HepG2 (cell line): ENCODE data around the gene PLEKHH3. TPM values are rescaled to one million over a fixed set of nuclear protein-coding genes. Genes with fewer than 3 reads are reported as not detected.

Source experiments
- FOSL2 ChIP-seq: sonication (generic); formaldehyde crosslinking; IDR thresholded peaks from 2 replicates; pipeline ENCODE4 v1.4.0; 2020; ENCODE audit warnings: missing genetic modification reagents
- FOXJ3 ChIP-seq: sonication (generic); formaldehyde crosslinking; IDR thresholded peaks from 2 replicates; pipeline ENCODE4 v1.4.0; 2020; ENCODE audit warnings: missing genetic modification reagents, mild to moderate bottlenecking, borderline replicate concordance
- HMG20B ChIP-seq: conservative IDR thresholded peaks from 2 replicates; pipeline ENCODE4 v1.6.1; 2016; ENCODE audit warnings: missing genetic modification reagents, missing compliant biosample characterization
- KDM6A ChIP-seq: IDR thresholded peaks from 2 replicates; pipeline ENCODE4 v1.6.1; 2016; ENCODE audit warnings: low read depth
- KLF11 ChIP-seq: IDR thresholded peaks from 2 replicates; pipeline ENCODE4 v1.6.1; 2016; ENCODE audit warnings: missing compliant biosample characterization
- MAFK ChIP-seq, 2 experiments: IDR thresholded peaks in 1 of 2; conservative IDR thresholded peaks in 1 of 2; 2 replicates each; pipeline ENCODE4 v1.6.1; 2011; ENCODE audit warnings: improper control_type of control experiment in 2 of 2, low read length in 2 of 2
- MATR3 ChIP-seq: sonication (generic); formaldehyde crosslinking; IDR thresholded peaks from 2 replicates; pipeline ENCODE4 v1.4.0; 2020; ENCODE audit warnings: missing genetic modification reagents
- MED1 ChIP-seq: sonication (generic); formaldehyde crosslinking; IDR thresholded peaks from 2 replicates; pipeline ENCODE4 v1.4.0; 2020; ENCODE audit warnings: missing genetic modification reagents
- MEIS1 ChIP-seq: sonication (generic); formaldehyde crosslinking; IDR thresholded peaks from 2 replicates; pipeline ENCODE4 v1.9.0; 2021; ENCODE audit warnings: mild to moderate bottlenecking, missing genetic modification reagents, moderate library complexity, borderline replicate concordance
- MXI1 ChIP-seq: IDR thresholded peaks from 3 replicates; pipeline ENCODE4 v1.6.1; 2012; ENCODE audit warnings: low read depth, low read length, inconsistent platforms, borderline replicate concordance
- PRDM15 ChIP-seq: sonication (generic); formaldehyde crosslinking; IDR thresholded peaks from 2 replicates; pipeline ENCODE4 v1.4.0; 2020; ENCODE audit warnings: missing genetic modification reagents
- RARA ChIP-seq: IDR thresholded peaks from 2 replicates; pipeline ENCODE4 v1.6.1; 2016; ENCODE audit warnings: missing genetic modification reagents, missing compliant biosample characterization
- TCF12 ChIP-seq, 2 experiments: fragments of 450-650 bp in 1 of 2; sonication (generic) in 1 of 2; formaldehyde crosslinking in 1 of 2; IDR thresholded peaks; 2 replicates each; pipeline versions ENCODE4 v1.6.1 to v1.8.0; 2017 to 2022; ENCODE audit warnings: antibody characterized with exemption in 1 of 2, mild to moderate bottlenecking in 1 of 2, missing genetic modification reagents in 1 of 2, moderate library complexity in 1 of 2
- TMF1 ChIP-seq: sonication (generic); formaldehyde crosslinking; IDR thresholded peaks from 2 replicates; pipeline ENCODE4 v1.8.1; 2022; ENCODE audit warnings: low read depth, missing genetic modification reagents
- ZNF558 ChIP-seq: sonication (generic); formaldehyde crosslinking; IDR thresholded peaks from 2 replicates; pipeline ENCODE4 v1.9.0; 2022; ENCODE audit warnings: mild to moderate bottlenecking, missing genetic modification reagents, borderline replicate concordance
- ZNF598 ChIP-seq: sonication (generic); formaldehyde crosslinking; IDR thresholded peaks from 2 replicates; pipeline ENCODE4 v1.5.1; 2020; ENCODE audit warnings: mild to moderate bottlenecking, missing genetic modification reagents, borderline replicate concordance
- ZNF766 ChIP-seq: sonication (generic); formaldehyde crosslinking; IDR thresholded peaks from 2 replicates; pipeline ENCODE4 v1.5.0; 2020; ENCODE audit warnings: missing genetic modification reagents, borderline replicate concordance
- ZNF883 ChIP-seq: sonication (generic); formaldehyde crosslinking; IDR thresholded peaks from 2 replicates; pipeline ENCODE4 v1.5.1; 2020; ENCODE audit warnings: mild to moderate bottlenecking, missing genetic modification reagents; ENCODE audit errors: not compliant biosample characterization
- ZSCAN21 ChIP-seq: sonication (generic); formaldehyde crosslinking; IDR thresholded peaks from 2 replicates; pipeline ENCODE4 v1.8.0; 2022; ENCODE audit warnings: mild to moderate bottlenecking, missing genetic modification reagents, moderate library complexity, borderline replicate concordance
- polyA plus RNA-seq, 8 experiments: library from polyadenylated mRNA; depleted of rRNA in 3 of 8; stranded (reverse) in 7 of 8; unstranded in 1 of 8; fragments of >200 nt; fragmentation: Illumina TruSeq in 4 of 8; extraction: Trizol in 4 of 8; gene quantifications; 2 replicates each; pipeline versions ENCODE4 v1.2.1 to v1.2.3, GENCODE V29; 2011 to 2016; ENCODE audit warnings: low read depth in 4 of 8, missing spikeins in 1 of 8, mixed read lengths in 1 of 8; ENCODE audit not compliant: insufficient read depth in 1 of 8
- total RNA-seq, 5 experiments: library from RNA; depleted of rRNA; stranded (reverse); fragments of >200 nt; fragmentation: Illumina TruSeq; extraction: Trizol; gene quantifications; 2 replicates each; pipeline ENCODE4 v1.2.3, GENCODE V29; 2016; ENCODE audit warnings: low read depth in 1 of 5
- TF ChIP-seq, protein P1 (sequence below): sonication (generic); formaldehyde crosslinking; IDR thresholded peaks from 2 replicates; pipeline ENCODE4 v1.5.1; 2020; ENCODE audit warnings: mild to moderate bottlenecking, missing genetic modification reagents, moderate library complexity
- TF ChIP-seq, protein P2 (sequence below): IDR thresholded peaks from 2 replicates; pipeline ENCODE4 v1.6.1; 2016; ENCODE audit warnings: missing genetic modification reagents, missing compliant biosample characterization
- TF ChIP-seq, protein P3 (sequence below): sonication (generic); formaldehyde crosslinking; IDR thresholded peaks from 2 replicates; pipeline ENCODE4 v1.5.0; 2020; ENCODE audit warnings: missing genetic modification reagents

The PLEKHH3 gene
- total and polyA plus RNA-seq, 2 of the 13 experiments (the other 11 are each of a cell fraction or from before 2014, with no cell fraction given): 6.0 to 19.9 TPM

GRCh38 chr17:42659079-42659931 is 17.5 kb downstream of the PLEKHH3 start, which contains the start of gene TUBG2 (continued):
- no peak for TF ChIP-seq MAFK (conservative IDR thresholded peaks at IDR 0.05 in 1 of 2, IDR thresholded peaks at IDR 0.05 in 1 of 2; ENCODE audit: low read length in 2 of 2)
- TF ChIP-seq ZNF558 (CRISPR knock-in tag): 0 out of 2 replicates have a peak, but pooled peaks have one; percentile 45
- peak; percentile 7; the same call in 1 of the 2 replicates for TF ChIP-seq ZNF766
- peak; percentile 17; the same call in 1 of the 2 replicates for TF ChIP-seq RARA (CRISPR knock-in tag)
- TF ChIP-seq ZSCAN21 (CRISPR knock-in tag): 0 out of 2 replicates have a peak, but pooled peaks have one; percentile 44
- TF ChIP-seq, protein P1, sequence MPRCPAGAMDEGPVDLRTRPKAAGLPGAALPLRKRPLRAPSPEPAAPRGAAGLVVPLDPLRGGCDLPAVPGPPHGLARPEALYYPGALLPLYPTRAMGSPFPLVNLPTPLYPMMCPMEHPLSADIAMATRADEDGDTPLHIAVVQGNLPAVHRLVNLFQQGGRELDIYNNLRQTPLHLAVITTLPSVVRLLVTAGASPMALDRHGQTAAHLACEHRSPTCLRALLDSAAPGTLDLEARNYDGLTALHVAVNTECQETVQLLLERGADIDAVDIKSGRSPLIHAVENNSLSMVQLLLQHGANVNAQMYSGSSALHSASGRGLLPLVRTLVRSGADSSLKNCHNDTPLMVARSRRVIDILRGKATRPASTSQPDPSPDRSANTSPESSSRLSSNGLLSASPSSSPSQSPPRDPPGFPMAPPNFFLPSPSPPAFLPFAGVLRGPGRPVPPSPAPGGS (CRISPR knock-in tag): peak; percentile 71; the same call in 1 of the 2 replicates
- peak; percentile 94 for TF ChIP-seq ZNF883 (CRISPR knock-in tag)
- TF ChIP-seq, protein P2, sequence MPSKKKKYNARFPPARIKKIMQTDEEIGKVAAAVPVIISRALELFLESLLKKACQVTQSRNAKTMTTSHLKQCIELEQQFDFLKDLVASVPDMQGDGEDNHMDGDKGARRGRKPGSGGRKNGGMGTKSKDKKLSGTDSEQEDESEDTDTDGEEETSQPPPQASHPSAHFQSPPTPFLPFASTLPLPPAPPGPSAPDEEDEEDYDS: peak; percentile 80
- peak; percentile 65; the same call in 1 of the 2 replicates for TF ChIP-seq KLF11
- peak; percentile 72 for TF ChIP-seq ZNF598 (CRISPR knock-in tag)
- TF ChIP-seq KDM6A (CRISPR knock-in tag): 0 out of 2 replicates have a peak, but pooled peaks have one; percentile 2
- no peak for TF ChIP-seq FOXJ3 (CRISPR knock-in tag)
- peak; percentile 44 for TF ChIP-seq MEIS1 (CRISPR knock-in tag)
- peak; percentile 87; the same call in 1 of the 3 replicates for TF ChIP-seq MXI1
- 0 out of 2 replicates have a peak, but pooled peaks have one; percentile 16 for TF ChIP-seq HMG20B
- peak; percentile 54 for TF ChIP-seq MED1 (CRISPR knock-in tag)
- TF ChIP-seq TMF1: no peak
- no peak for TF ChIP-seq TCF12 (IDR thresholded peaks at IDR 0.05)
- peak; percentile 84; the same call in 1 of the 2 replicates for TF ChIP-seq TCF12 (CRISPR knock-in tag; IDR thresholded peaks at IDR 0.05)
- TF ChIP-seq, protein P3, sequence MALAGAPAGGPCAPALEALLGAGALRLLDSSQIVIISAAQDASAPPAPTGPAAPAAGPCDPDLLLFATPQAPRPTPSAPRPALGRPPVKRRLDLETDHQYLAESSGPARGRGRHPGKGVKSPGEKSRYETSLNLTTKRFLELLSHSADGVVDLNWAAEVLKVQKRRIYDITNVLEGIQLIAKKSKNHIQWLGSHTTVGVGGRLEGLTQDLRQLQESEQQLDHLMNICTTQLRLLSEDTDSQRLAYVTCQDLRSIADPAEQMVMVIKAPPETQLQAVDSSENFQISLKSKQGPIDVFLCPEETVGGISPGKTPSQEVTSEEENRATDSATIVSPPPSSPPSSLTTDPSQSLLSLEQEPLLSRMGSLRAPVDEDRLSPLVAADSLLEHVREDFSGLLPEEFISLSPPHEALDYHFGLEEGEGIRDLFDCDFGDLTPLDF (CRISPR knock-in tag): peak; percentile 57; the same call in 1 of the 2 replicates
- TF ChIP-seq FOSL2 (CRISPR knock-in tag): peak; percentile 49; the same call in 1 of the 2 replicates
- TF ChIP-seq PRDM15 (CRISPR knock-in tag): peak; percentile 69; the same call in 1 of the 2 replicates
- 0 out of 2 replicates have a peak, but pooled peaks have one; percentile 47 for TF ChIP-seq MATR3
